Muscle layer of colon (tissue), 2 donors: ENCODE measurements around the gene KIRREL3.

Experiments
- H3K27ac ChIP-seq: one replicate; pipeline ENCODE4 v1.7.0; 2013; ENCODE audit warnings: low read depth, mild to moderate bottlenecking, low read length, moderate library complexity
- H3K27me3 ChIP-seq, 2 donors: one replicate each; pipeline ENCODE4 v1.7.0; 2013; ENCODE audit warnings: low read length in 2 of 2, mild to moderate bottlenecking in 2 of 2; ENCODE audit not compliant: insufficient read depth in 2 of 2, control insufficient read depth in 1 of 2
- H3K36me3 ChIP-seq: one replicate; pipeline ENCODE4 v1.7.0; 2013; ENCODE audit warnings: mild to moderate bottlenecking, low read length; ENCODE audit not compliant: insufficient read depth
- H3K4me1 ChIP-seq: one replicate; pipeline ENCODE4 v1.7.0; 2013; ENCODE audit warnings: mild to moderate bottlenecking, low read length; ENCODE audit not compliant: insufficient read depth
- H3K4me3 ChIP-seq, 2 donors: one replicate each; pipeline ENCODE4 v1.7.0; 2013; ENCODE audit warnings: low read length in 2 of 2, low read depth in 1 of 2, mild to moderate bottlenecking in 1 of 2, moderate library complexity in 1 of 2
- H3K9ac ChIP-seq: one replicate; pipeline ENCODE4 v1.7.0; 2013; ENCODE audit warnings: low read length
- H3K9me3 ChIP-seq: one replicate; pipeline ENCODE4 v1.7.0; 2013; ENCODE audit warnings: mild to moderate bottlenecking, low read length
- donor health status: abdominal sarcoma.
- donor health status: Adenocarcinoma of cecum.

KIRREL3 gene

DNA sequence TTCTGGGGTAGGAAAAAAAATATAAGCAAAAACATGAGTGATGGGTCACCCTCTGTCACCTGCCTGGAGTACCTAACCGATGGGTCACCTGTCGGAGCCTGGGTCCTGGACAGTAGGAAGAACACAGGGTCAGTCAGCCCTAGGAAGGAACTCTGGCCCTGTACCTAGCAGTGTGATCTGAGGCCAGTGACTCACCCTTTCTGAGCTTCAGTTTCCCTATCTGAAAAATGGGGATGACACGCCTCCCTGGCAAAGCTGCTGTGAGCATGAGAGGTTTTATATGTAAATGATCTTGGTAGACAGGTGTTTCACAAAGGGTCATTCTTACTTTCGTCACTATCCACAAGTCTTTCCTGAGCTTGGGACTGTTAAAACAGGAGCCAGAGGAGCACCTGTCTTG is 463.1 kb downstream of the KIRREL3 start:
- H3K9me3 ChIP-seq, result no peaks in the 10 kb centered on the region
- H3K36me3 ChIP-seq, result no peaks in the 10 kb centered on the region
- H3K4me3 ChIP-seq, result no peak overlapping the region
- H3K4me1 ChIP-seq, result no peaks in the 10 kb centered on the region
- H3K27me3 ChIP-seq, result peaks cover 0 to 19% of the 10 kb centered on the region in 2 donors
- H3K9ac ChIP-seq, result no peak overlapping the region
- no peak overlapping the region for H3K27ac ChIP-seq

DNA sequence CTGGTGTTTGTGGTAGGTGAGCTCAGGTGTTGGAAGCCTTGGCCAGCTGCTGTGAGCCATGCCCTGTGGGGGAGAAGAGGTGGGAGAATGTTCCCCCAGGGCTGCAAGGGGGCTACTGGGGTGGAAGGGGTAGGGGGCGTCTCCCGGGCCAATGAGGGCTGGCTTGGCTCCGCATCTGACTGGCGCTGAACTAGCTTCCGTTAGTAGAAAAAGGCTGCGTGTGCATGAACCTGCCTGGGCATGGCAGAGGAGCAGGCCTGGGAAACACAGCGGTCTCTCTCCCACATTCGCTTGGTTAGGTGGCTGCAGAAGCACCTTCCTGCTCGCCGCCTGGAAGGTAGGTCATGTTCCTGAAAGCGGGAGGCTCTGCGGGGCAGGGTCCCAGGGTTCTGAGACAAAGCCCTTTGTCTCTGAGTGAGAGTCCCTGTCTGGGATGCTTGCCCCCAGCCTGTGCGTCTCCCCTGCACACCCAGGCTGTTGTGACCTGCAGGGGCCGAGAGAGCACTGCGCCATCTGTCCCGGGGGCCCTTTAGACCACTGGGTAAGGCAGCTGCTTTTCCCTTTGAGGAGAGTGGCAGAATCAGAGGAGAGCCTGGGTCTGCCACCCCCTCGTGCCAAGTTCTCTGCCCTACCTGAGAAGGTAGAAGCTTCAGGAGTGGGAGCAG is 466.3 kb downstream of the KIRREL3 start:
- Histone ChIP-seq H3K9me3 (no peaks in the 10 kb centered on the region), H3K36me3 (no peaks in the 10 kb centered on the region), H3K4me3 (no peak overlapping the region), H3K27me3 (peaks cover 0 to 15% of the 10 kb centered on the region in 2 donors), H3K9ac (no peak overlapping the region), H3K4me1 (no peaks in the 10 kb centered on the region), H3K27ac (no peak overlapping the region)

DNA sequence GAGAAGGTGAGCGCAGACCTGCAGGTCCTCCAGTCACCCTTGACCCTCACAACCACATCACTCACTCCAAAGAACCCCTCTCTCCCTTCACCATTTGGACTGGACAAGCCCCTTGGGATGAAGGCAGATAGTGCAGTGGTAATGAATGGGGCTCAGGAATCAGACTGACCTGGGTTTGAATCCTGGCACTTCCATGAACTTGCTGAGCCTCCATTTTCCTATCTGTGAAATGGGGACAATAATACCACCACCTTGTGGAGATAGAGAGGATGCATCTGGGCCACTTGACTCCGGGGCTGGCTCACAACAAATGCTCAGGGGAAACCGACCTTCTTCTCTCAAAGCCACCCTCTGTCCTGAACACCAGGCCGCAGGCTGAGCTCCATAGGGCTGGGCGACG is 467.0 kb downstream of the KIRREL3 start:
- H3K27me3 ChIP-seq, result peaks cover 0 to 15% of the 10 kb centered on the region in 2 donors
- no peak overlapping the region for H3K9ac ChIP-seq
- H3K4me1 ChIP-seq, result no peaks in the 10 kb centered on the region
- no peaks in the 10 kb centered on the region for H3K36me3 ChIP-seq
- no peak overlapping the region for H3K27ac ChIP-seq
- no peak overlapping the region for H3K4me3 ChIP-seq
- no peaks in the 10 kb centered on the region for H3K9me3 ChIP-seq

DNA sequence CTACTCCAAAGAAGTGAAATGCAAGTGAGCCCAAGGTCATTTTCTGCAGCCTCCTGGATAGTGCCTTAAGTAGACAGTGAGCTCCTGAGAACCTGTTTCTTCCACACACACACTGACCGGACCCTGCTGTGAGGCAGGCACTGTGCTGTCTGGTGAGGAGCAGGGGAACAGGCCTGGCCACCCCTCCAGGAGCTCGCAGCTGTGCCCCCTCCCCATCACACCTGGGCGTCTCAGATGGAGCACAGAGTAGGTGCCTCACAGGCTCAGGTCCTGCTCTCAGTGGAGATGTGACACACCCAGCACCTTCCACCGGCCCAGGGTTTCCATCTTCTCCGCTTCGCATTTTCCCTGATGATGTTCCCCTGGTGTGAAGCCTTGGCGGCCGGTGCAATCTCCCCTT is 470.2 kb downstream of the KIRREL3 start:
- Histone ChIP-seq H3K27ac (no peak overlapping the region), H3K4me1 (no peaks in the 10 kb centered on the region), H3K27me3 (peaks cover 0 to 5% of the 10 kb centered on the region in 2 donors), H3K9me3 (no peaks in the 10 kb centered on the region), H3K4me3 (no peak overlapping the region), H3K9ac (no peak overlapping the region), H3K36me3 (no peaks in the 10 kb centered on the region)

DNA sequence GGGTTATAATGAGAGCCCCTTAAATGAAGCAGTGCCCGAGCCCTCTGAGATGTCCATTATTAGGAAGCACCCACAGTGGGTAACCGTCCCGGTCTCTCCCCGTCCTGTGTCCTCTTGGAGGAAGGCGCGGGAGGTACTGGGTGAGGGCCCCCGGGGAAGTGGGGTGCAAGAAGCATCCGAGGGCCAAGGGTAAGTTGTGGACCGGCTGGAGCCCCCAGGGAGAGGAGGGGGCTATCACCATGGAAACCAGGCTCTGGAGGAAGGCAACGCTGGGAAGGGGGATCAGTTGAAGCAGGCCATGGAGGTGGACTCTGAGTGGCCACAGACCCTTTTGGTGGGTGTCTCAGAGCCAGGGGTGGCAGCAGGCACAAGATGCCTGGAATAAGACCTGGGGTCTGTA is 471.5 kb downstream of the KIRREL3 start:
- no peaks in the 10 kb centered on the region for H3K27me3 ChIP-seq

DNA sequence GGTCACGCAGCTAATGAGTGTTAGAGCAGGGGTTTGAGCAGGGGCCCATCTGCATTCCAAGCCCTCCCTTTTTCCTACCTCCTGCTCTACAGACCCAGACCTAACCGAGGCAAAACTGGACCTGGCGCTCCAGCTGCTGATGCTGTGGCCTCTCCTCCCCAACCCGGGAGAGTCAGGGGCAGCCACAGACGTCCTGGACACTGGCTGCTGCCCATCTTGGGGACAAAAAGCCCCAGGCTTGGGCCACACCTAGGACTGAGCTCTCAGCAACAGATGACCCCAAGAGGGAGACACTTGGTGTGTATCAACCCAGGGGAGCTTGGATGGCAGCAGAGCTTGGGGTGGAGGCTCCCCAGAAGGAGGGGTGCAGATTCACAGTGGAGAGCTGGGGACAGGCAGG is 472.5 kb downstream of the KIRREL3 start:
- H3K27me3 ChIP-seq, result no peaks in the 10 kb centered on the region
- H3K9ac ChIP-seq, result no peak overlapping the region
- H3K9me3 ChIP-seq, result no peaks in the 10 kb centered on the region
- no peak overlapping the region for H3K4me3 ChIP-seq
- no peaks in the 10 kb centered on the region for H3K4me1 ChIP-seq
- no peak overlapping the region for H3K27ac ChIP-seq
- no peaks in the 10 kb centered on the region for H3K36me3 ChIP-seq

More for the DNA sequence above, 471.5 kb downstream of the KIRREL3 start:
- Histone ChIP-seq H3K27ac (no peak overlapping the region), H3K36me3 (no peaks in the 10 kb centered on the region), H3K9me3 (no peaks in the 10 kb centered on the region), H3K4me1 (no peaks in the 10 kb centered on the region), H3K4me3 (no peak overlapping the region), H3K9ac (no peak overlapping the region)

DNA sequence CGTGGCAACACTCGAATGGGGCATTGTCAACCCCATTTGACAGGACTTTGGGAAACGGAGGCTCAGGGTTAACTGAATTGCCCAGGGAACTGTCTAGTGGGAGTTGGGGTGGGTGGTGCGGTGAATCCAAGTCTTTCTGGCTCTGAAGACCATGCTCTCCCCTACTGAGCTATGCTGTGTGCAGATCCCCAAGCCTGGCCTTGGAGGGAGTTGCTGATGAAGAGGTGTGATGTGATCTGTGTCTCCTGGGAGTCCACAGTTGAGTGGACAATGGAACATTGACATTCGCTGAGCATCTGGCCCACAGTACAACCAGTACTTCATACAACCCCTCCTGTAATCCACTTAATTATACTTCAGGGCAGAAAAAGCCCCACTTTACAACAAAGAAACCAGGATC is 472.9 kb downstream of the KIRREL3 start:
- Histone ChIP-seq H3K4me1 (no peaks in the 10 kb centered on the region), H3K9ac (no peak overlapping the region), H3K36me3 (no peaks in the 10 kb centered on the region), H3K27ac (no peak overlapping the region), H3K4me3 (no peak overlapping the region), H3K9me3 (no peaks in the 10 kb centered on the region), H3K27me3 (no peaks in the 10 kb centered on the region)

DNA sequence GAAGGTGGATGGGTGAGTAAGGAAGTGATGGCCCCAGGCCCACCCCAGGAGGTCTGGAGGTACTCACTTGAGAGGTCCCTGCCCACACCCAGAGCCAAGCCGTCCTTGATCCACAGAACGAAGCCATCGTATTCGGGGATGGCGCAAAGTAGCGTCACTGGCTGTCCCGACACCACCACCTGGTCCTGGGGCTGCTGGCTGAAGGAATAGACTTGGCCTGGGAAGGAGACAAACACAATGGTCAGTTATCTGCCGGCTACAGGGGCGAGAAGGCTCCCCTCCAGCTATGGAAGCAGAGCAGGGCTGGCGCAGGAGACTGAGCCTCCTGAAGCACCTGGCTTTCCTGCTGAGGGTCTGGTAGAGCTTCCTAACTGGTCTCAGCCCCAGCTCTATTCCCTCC is 474.1 kb downstream of the KIRREL3 start:
- Histone ChIP-seq H3K4me3 (no peak overlapping the region), H3K36me3 (no peaks in the 10 kb centered on the region), H3K9me3 (no peaks in the 10 kb centered on the region), H3K27ac (no peak overlapping the region), H3K4me1 (no peaks in the 10 kb centered on the region), H3K27me3 (no peaks in the 10 kb centered on the region), H3K9ac (no peak overlapping the region)

DNA sequence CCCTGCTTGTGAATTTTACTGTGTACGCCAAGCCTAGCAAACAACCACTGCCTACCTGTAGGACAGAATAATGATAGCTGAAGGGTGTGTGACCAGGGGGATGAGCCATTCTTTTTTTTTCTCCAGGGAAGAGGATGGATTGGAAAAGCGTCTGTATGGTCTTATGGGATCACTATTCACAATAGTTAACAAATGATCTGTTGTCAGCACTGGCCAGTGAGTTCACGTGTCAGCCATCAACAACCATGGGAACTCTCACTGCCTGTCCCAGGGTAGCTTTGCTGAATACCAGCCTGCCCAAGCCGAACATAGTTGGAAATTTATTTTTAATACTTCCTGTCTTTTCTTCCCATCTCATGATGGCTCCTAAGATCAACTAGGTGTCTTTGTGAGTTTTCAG is 474.9 kb downstream of the KIRREL3 start:
- no peaks in the 10 kb centered on the region for H3K36me3 ChIP-seq
- no peak overlapping the region for H3K27ac ChIP-seq
- H3K9ac ChIP-seq, result no peak overlapping the region
- H3K4me1 ChIP-seq, result no peaks in the 10 kb centered on the region
- H3K27me3 ChIP-seq, result no peaks in the 10 kb centered on the region
- no peaks in the 10 kb centered on the region for H3K9me3 ChIP-seq
- H3K4me3 ChIP-seq, result no peak overlapping the region

DNA sequence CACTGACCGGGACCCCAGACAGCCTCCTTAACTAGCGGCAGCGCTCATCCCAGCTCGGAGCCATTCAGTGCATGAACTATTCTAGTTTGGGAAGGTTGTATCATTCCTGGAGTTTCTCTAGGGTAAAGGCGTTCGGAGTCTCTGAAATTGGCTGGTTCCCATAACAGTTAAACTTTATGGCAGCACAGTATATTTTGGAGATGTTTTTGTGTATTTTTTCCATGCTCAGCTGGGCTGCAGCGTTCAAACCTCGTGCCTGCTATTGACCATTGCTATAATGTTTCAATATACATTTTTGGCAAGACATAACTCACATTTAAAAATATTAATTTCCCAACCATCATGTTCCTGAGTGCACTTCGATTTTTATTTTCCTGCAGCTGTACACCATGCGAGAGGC is 475.4 kb downstream of the KIRREL3 start:
- peaks cover 0 to 3% of the 10 kb centered on the region in 2 donors for H3K27me3 ChIP-seq
- no peak overlapping the region for H3K27ac ChIP-seq
- H3K4me1 ChIP-seq, result no peaks in the 10 kb centered on the region
- no peaks in the 10 kb centered on the region for H3K9me3 ChIP-seq
- H3K36me3 ChIP-seq, result no peaks in the 10 kb centered on the region
- H3K4me3 ChIP-seq, result no peak overlapping the region
- no peak overlapping the region for H3K9ac ChIP-seq

DNA sequence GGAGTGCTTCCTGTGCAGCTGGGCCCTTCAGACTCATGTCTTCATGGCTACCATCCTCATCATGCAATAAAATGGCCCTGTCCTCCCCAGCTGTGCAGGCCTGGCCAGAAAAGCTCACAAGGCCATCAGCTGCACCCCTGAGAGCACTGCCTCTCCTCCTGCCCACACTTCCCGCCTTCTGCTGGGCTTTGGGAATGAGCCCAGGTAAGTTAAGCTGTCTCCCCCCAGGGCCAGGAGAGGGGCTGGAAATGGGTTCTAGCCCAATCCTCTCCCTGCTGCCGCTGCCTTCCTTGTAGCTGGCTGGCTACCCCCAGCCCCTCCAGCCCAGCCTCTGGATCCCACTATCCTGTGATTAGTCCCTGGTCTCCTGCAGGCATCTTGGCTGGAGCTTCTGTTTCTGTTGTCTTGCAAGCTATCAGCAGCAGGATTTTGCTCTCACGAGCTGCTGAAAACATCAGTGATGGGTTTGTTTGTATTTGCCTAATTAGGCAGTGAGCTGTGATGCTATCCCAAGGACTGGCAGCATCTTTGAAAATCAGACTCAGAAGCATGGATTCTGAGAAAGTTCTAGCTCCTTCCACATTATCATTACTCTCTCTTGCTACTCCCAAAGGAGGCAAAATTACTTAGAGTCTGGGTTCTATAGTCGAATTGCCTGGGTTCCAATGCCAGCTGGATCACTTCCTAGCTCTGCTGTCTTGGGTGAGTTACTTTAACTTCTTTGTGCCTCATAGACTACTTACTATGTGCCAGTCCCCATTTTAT is 476.9 kb downstream of the KIRREL3 start:
- Histone ChIP-seq H3K4me1 (no peaks in the 10 kb centered on the region), H3K27me3 (peaks cover 0 to 4% of the 10 kb centered on the region in 2 donors)

DNA sequence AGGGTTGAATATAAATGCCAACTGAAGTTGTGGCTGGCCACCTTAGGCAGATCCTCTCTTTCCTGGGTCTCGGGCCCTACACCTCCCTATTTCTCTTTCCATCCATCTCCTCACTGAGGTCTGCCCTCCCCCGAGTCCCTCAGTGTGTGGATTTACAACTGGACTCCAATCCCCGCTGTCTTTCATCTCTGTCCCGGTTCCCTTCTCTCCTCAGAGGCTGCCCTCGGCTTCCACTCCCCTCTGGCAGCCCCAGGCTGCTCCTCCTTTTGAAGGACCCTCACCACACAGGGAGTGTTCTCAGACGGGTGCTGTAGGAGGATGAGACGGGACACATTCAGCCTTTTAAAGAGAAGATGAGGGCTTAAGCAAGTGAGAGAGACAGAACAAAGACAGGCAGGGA is 478.0 kb downstream of the KIRREL3 start:
- Histone ChIP-seq H3K27me3 (peaks cover 0 to 8% of the 10 kb centered on the region in 2 donors), H3K36me3 (no peaks in the 10 kb centered on the region), H3K9me3 (no peaks in the 10 kb centered on the region), H3K4me1 (no peaks in the 10 kb centered on the region), H3K9ac (no peak overlapping the region), H3K27ac (no peak overlapping the region), H3K4me3 (no peak overlapping the region)

More for the DNA sequence above, 476.9 kb downstream of the KIRREL3 start:
- H3K9ac ChIP-seq, result no peak overlapping the region
- no peak overlapping the region for H3K27ac ChIP-seq
- no peaks in the 10 kb centered on the region for H3K36me3 ChIP-seq
- no peaks in the 10 kb centered on the region for H3K9me3 ChIP-seq
- H3K4me3 ChIP-seq, result no peak overlapping the region
